Activated naive CD4-positive, alpha-beta T cell (primary cell): Measurements from ENCODE around the gene RASD2.

Experiments used
- DNase-seq, 4 experiments: peaks; one replicate each; lab custom pipeline; 2025; lab: John Stamatoyannopoulos, UW

Gene RASD2

GRCh38 chr22:35586771-35587170 lies 46.1 kb downstream of the RASD2 start:
- no peak for DNase-seq

- DNase-seq, result no peak
Measured at GRCh38 chr22:35587447-35587870, 46.8 kb downstream of the RASD2 start.

GRCh38 chr22:35587896-35588295 lies 47.3 kb downstream of the RASD2 start:
- no peak for DNase-seq

GRCh38 chr22:35589071-35589755 lies 48.6 kb downstream of the RASD2 start:
- no peak for DNase-seq

GRCh38 chr22:35589756-35590093 lies 49.1 kb downstream of the RASD2 start:
- DNase-seq, result no peak

- no peak for DNase-seq
Measured at GRCh38 chr22:35590634-35591295, 50.1 kb downstream of the RASD2 start.

- no peak for DNase-seq
Measured at GRCh38 chr22:35591714-35592417, 51.2 kb downstream of the RASD2 start.

GRCh38 chr22:35592418-35592967 lies 51.9 kb downstream of the RASD2 start:
- DNase-seq, result no peak

GRCh38 chr22:35593071-35593890 lies 52.6 kb downstream of the RASD2 start:
- DNase-seq, result no peak

- DNase-seq, result no peak
Measured at GRCh38 chr22:35593891-35594470, 53.4 kb downstream of the RASD2 start.

GRCh38 chr22:35594686-35595085 lies 54.1 kb downstream of the RASD2 start:
- DNase-seq, result no peak

- DNase-seq, result no peak
Measured at GRCh38 chr22:35596821-35597220, 56.2 kb downstream of the RASD2 start.

GRCh38 chr22:35597692-35598395 lies 57.2 kb downstream of the RASD2 start:
- DNase-seq, result no peak

GRCh38 chr22:35598396-35598710 lies 57.7 kb downstream of the RASD2 start:
- no peak for DNase-seq

GRCh38 chr22:35599364-35599763 lies 58.7 kb downstream of the RASD2 start:
- no peak for DNase-seq

- no peak for DNase-seq
Measured at GRCh38 chr22:35600476-35600875, 59.8 kb downstream of the RASD2 start.

GRCh38 chr22:35601013-35601580 lies 60.5 kb downstream of the RASD2 start:
- DNase-seq, result no peak

- DNase-seq, result no peak
Measured at GRCh38 chr22:35601743-35602615, 61.3 kb downstream of the RASD2 start.
